Pulmonary artery endothelial cell (primary cell): Measurements from ENCODE around the gene ZNF428. TPM values are rescaled to one million over a fixed set of nuclear protein-coding genes. Genes with fewer than 3 reads are reported as not detected.
"Not testable (repeated sequence)": the region's sequence is repeated elsewhere in the genome, so short reads cannot be mapped to it uniquely, and the experiment has no call there.

Experiments
- DNase-seq: peaks from one replicate; pipeline ENCODE4 v3.0.0-alpha.2; 2011; ENCODE audit warnings: low read depth, low spot score
- total RNA-seq: library from RNA; depleted of rRNA; stranded (reverse); fragments of >200 nt; gene quantifications from 2 replicates; pipeline ENCODE4 v1.2.3, GENCODE V29; 2014

Gene ZNF428
- total RNA-seq = 36.0 and 48.7 TPM in 2 replicates

GRCh38 chr19:43619262-43620060, at the start of gene ZNF428:
Gene ZNF428, minus strand, starts transcription at chr19:43619629. Its CDS starts 5,325 bp downstream, at chr19:43614304.
- DNase-seq = peak; percentile 75

- peak; percentile 97 for DNase-seq
These were observed 49.1 kb upstream of the ZNF428 start for GRCh38 chr19:43668406-43669109.

- DNase-seq = no peak
These were observed 48.5 kb upstream of the ZNF428 start for GRCh38 chr19:43667876-43668405.

GRCh38 chr19:43667126-43667875, 47.9 kb upstream of the ZNF428 start:
- no peak for DNase-seq

- peak; percentile 57 for DNase-seq
These were observed 44.6 kb upstream of the ZNF428 start for GRCh38 chr19:43664018-43664417.

GRCh38 chr19:43662487-43662886, 43.1 kb upstream of the ZNF428 start:
- no peak for DNase-seq

GRCh38 chr19:43660971-43661360, 41.5 kb upstream of the ZNF428 start:
- DNase-seq = no peak

GRCh38 chr19:43660301-43660970, 41.0 kb upstream of the ZNF428 start:
- no peak for DNase-seq

- no peak for DNase-seq
These were observed 39.1 kb upstream of the ZNF428 start for GRCh38 chr19:43658494-43658893.

- DNase-seq = no peak
These were observed 38.6 kb upstream of the ZNF428 start for GRCh38 chr19:43658001-43658400.

GRCh38 chr19:43656436-43656835, 37.0 kb upstream of the ZNF428 start:
- no peak for DNase-seq

GRCh38 chr19:43652546-43652874, 33.1 kb upstream of the ZNF428 start:
- DNase-seq = no peak

GRCh38 chr19:43651758-43652545, 32.5 kb upstream of the ZNF428 start:
- DNase-seq = peak; percentile 32

- DNase-seq = not testable (repeated sequence)
These were observed 30.8 kb upstream of the ZNF428 start for GRCh38 chr19:43650276-43650675.

GRCh38 chr19:43649514-43649913, 30.1 kb upstream of the ZNF428 start:
- DNase-seq = no peak

- DNase-seq = no peak
These were observed 29.2 kb upstream of the ZNF428 start for GRCh38 chr19:43648633-43649032.

- DNase-seq = no peak
These were observed 24.8 kb upstream of the ZNF428 start for GRCh38 chr19:43644181-43644580.

- DNase-seq = no peak
These were observed 23.9 kb upstream of the ZNF428 start for GRCh38 chr19:43643326-43643725.

GRCh38 chr19:43642531-43642930, 23.1 kb upstream of the ZNF428 start:
- no peak for DNase-seq

GRCh38 chr19:43641333-43641732, 21.9 kb upstream of the ZNF428 start:
- DNase-seq = no peak

GRCh38 chr19:43640424-43640757, 21.0 kb upstream of the ZNF428 start:
- DNase-seq = no peak
